SHP77 treated with DMSO at 0.1 percent for 48 hours (cell line): Measurements from ENCODE around the gene MRPL20.

Experiments
- DNase-seq: peaks from one replicate; lab custom pipeline; 2025; lab: John Stamatoyannopoulos, UW

The MRPL20 gene

GRCh38 chr1:1361233-1361981 is 45.7 kb downstream of the MRPL20 start:
- no peak for DNase-seq

GRCh38 chr1:1360506-1361169 is 46.5 kb downstream of the MRPL20 start:
- DNase-seq = no peak

- DNase-seq = no peak
Measured at GRCh38 chr1:1359664-1360468, 47.2 kb downstream of the MRPL20 start.

- no peak for DNase-seq
Measured at GRCh38 chr1:1359308-1359663, 47.8 kb downstream of the MRPL20 start.

GRCh38 chr1:1358433-1359271 is 48.4 kb downstream of the MRPL20 start, which contains the start of gene MXRA8:
MXRA8 (minus strand) TSS chr1:1358555; CDS start chr1:1358504, 51 bp downstream.
- DNase-seq = no peak

- no peak for DNase-seq
Measured at GRCh38 chr1:1357871-1358432, 49.1 kb downstream of the MRPL20 start.

- no peak for DNase-seq
Measured at GRCh38 chr1:1356796-1357401, 50.2 kb downstream of the MRPL20 start.

- DNase-seq = no peak
Measured at GRCh38 chr1:1356166-1356795, 50.8 kb downstream of the MRPL20 start.

GRCh38 chr1:1355416-1355815 is 51.7 kb downstream of the MRPL20 start:
- no peak for DNase-seq

GRCh38 chr1:1354271-1355247 is 52.5 kb downstream of the MRPL20 start:
- DNase-seq = no peak

GRCh38 chr1:1353389-1354151 is 53.5 kb downstream of the MRPL20 start:
- DNase-seq = no peak

GRCh38 chr1:1352786-1353388 is 54.2 kb downstream of the MRPL20 start:
- no peak for DNase-seq
